RPMI7951 (cell line): ENCODE data around the gene IFI27. TPM values are rescaled to one million over a fixed set of nuclear protein-coding genes. Genes with fewer than 3 reads are reported as not detected.

Experiments used
- DNase-seq: peaks from one replicate; pipeline ENCODE4 v3.0.0-alpha.2; 2012; ENCODE audit warnings: low read depth
- total RNA-seq: library from RNA; depleted of rRNA; stranded (reverse); fragments of >200 nt; shearing (Covaris generic); gene quantifications from 2 replicates; pipeline ENCODE4 v1.2.3, GENCODE V29; 2014

Gene IFI27
- total RNA-seq, 1 experiment from 2014 or later = 11.3 TPM

DNA sequence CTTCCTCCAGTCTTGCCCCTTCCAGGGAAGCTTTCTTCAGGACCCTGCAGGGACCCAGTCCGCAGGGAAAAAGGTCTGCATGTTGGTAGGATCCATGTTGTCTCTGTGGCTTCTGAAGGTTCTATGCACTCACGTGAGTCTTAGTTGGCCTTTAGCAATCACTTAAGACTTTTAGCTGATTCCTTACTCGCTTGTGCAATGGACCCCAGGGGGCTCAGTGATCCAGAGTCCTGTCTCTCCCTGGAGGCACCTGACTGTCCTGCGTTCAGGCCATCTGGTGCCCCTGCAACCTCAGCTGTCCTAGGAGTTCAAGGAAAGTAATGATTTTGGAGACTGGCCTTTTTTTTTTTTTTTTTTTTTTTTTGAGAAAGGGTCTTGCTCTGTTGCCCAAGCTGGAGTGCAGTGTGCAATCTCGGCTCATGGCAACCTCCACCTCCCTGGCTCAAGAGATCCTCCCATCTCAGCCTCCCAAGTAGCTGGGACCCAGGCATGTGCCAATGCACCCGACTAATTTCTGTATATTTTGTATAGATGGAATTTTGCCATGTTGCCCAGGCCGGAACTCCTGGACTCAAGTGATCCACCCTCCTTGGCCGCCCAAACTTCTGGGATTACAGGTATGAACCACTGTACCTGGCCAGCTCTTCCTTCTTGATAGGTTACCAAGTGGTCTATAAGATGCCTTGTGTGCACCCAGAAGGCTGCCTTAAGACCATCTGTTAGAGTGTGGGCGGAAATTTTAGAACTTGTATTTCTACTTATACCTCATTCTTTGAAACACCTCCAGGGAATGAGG lies 14.2 kb downstream of the IFI27 start:
- no peak for DNase-seq

GRCh38 chr14:94125659-94126418 lies 15.3 kb downstream of the IFI27 start:
- no peak for DNase-seq

- no peak for DNase-seq
Observed at GRCh38 chr14:94126419-94126677, 15.8 kb downstream of the IFI27 start.

DNA sequence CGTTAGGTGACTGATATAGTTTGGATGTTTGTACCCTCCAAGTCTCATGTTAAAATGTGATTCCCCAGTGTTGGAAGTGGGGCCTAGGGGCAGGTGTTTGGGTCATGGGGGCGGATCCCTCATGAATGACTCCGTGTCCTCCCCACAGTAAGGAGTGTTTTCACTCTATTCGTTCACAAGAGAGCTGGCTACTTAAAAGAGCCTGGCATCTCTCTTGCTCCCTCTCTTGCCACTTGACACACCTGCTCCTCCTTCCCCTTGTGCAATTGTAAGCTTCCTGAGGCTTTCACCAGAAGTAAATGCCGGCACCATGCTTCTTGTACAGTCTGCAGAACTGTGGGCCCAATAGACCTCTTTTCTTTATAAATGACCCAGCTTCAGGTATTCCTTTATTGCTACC lies 16.3 kb downstream of the IFI27 start:
- no peak for DNase-seq

- DNase-seq = no peak
Observed at GRCh38 chr14:94127330-94127729, 16.8 kb downstream of the IFI27 start.

- DNase-seq = no peak
Observed at GRCh38 chr14:94128216-94128839, 17.8 kb downstream of the IFI27 start.

GRCh38 chr14:94129111-94129757 lies 18.7 kb downstream of the IFI27 start, which contains the start of gene IFI27L2:
Gene IFI27L2, minus strand, starts transcription at chr14:94129604. Its CDS starts 40 bp downstream, at chr14:94129564.
- peak; percentile 80 for DNase-seq

GRCh38 chr14:94129758-94130414 lies 19.4 kb downstream of the IFI27 start:
- peak; percentile 57 for DNase-seq

- peak; percentile 63 for DNase-seq
Observed at GRCh38 chr14:94132285-94132887, 21.9 kb downstream of the IFI27 start.

- no peak for DNase-seq
Observed at GRCh38 chr14:94135476-94135875, 24.9 kb downstream of the IFI27 start.

GRCh38 chr14:94136575-94137331 lies 26.2 kb downstream of the IFI27 start:
- DNase-seq = peak; percentile 75

DNA sequence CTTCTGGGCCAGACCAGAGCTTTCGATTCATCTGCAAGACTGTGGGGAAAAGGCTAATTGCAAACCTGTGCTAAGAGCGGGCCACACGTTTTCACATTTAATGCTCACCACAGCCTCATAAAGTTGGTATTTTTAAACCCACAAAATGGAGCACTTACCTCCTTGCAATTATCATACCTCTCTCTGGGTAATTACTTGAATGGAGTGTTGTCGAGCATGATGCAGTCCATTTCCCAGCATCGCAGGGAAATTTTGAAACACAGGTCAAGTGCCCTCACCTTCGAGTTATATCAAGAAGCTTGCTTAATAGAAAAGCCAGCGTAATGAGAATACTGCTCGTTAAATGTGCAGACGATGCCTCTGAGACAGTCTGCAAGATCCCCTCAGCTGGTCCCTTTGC lies 27.7 kb downstream of the IFI27 start:
- DNase-seq = no peak

GRCh38 chr14:94139006-94139405 lies 28.5 kb downstream of the IFI27 start:
- DNase-seq = no peak

GRCh38 chr14:94139421-94139820 lies 28.9 kb downstream of the IFI27 start:
- DNase-seq = no peak

DNA sequence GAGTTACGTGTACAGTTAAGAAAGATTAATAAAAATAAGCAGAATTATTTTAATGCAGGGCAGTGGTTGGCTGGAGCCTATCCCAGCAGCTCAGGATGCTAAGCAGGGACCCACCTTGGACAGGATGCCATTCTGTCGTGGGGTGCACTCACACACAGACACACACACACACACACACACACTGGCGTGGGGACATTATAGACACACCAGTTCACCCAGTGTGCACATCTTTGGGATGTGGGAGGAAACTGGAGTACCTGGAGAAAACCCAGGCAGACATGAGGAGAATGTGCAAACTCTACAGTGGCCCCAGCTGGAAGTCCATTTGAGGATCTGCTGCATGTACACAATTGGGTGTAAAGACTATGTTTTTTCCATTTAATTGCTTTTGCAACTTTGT lies 31.7 kb downstream of the IFI27 start:
- no peak for DNase-seq

GRCh38 chr14:94142836-94143235 lies 32.3 kb downstream of the IFI27 start:
- no peak for DNase-seq

GRCh38 chr14:94143239-94143638 lies 32.7 kb downstream of the IFI27 start:
- no peak for DNase-seq

DNA sequence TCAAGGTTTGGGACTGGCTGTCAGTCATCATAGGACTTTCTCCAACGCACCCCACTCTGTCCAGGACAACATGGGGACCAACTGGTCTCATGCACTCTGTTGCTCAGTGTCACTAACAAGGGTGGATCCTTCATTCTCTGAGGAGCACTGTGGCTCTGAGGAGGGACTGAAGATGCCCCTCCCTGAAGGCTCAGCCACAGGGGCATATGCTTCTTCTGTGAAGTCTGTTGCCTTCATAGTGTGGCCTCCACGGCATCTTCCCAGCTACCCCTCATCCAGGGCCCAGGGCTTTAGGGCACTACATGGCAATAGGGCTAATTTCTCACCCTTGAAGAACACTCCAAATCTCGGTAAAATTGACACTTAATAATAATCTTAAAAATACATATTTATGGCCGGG lies 33.2 kb downstream of the IFI27 start:
- no peak for DNase-seq

DNA sequence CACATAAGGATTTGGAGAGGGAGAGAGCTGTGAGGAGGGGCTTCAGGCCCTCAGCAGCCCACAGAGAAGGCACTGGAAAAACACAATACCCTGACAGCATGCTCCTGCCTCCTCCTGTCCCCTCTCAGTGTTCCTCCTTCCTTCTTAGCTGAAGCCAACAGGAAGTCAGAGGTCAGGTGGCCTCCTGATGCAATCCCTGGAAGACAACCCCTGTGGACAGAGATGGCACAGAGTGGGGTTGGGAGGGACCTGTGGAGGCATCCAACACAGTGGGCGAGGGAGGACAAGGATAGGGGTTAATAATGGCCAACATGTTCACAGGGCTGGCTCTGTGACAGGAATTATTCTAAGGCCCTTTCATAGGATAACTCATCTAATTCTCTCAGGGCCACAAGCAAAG lies 34.2 kb downstream of the IFI27 start:
- DNase-seq = no peak

GRCh38 chr14:94145902-94146527 lies 35.5 kb downstream of the IFI27 start:
- DNase-seq = no peak
